Activated CD4-positive, alpha-beta T cell treated with anti-CD3 and anti-CD28 coated beads for 1 hour (primary cell): Measurements from ENCODE around the gene CNTN5.
"Not testable (repeated sequence)": the region's sequence is repeated elsewhere in the genome, so short reads cannot be mapped to it uniquely, and the experiment has no call there.

Experiments
- DNase-seq: peaks from one replicate; pipeline ENCODE4 v3.0.0-alpha.2; 2020

The CNTN5 gene

GRCh38 chr11:99279266-99279665 lies 258.5 kb downstream of the CNTN5 start:
- DNase-seq, result no peak

GRCh38 chr11:99281331-99281730 lies 260.6 kb downstream of the CNTN5 start:
- no peak for DNase-seq

GRCh38 chr11:99297925-99298324 lies 277.2 kb downstream of the CNTN5 start:
- DNase-seq, result not testable (repeated sequence)

GRCh38 chr11:99307510-99308088 lies 286.9 kb downstream of the CNTN5 start:
- DNase-seq, result no peak

DNA sequence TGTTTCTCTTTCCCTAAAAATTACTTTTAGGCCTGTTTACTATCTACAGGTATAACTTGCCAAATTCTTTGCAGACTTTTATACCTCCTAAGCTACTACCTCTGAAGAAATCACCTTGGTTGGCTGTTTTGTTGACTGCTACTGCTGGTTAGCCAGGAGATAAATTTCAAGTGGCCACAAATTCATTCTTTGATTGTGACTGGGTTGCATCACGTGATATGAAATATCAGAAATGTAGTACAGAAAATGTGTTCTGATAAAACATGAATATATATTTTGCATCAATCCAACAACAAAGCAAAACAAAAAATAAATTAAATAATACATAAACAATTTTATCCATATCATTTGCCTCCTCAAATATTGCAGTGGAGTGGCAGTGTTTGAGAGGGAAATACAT lies 291.1 kb downstream of the CNTN5 start:
- no peak for DNase-seq

- DNase-seq, result no peak
Measured at GRCh38 chr11:99316776-99317520, 296.2 kb downstream of the CNTN5 start.

DNA sequence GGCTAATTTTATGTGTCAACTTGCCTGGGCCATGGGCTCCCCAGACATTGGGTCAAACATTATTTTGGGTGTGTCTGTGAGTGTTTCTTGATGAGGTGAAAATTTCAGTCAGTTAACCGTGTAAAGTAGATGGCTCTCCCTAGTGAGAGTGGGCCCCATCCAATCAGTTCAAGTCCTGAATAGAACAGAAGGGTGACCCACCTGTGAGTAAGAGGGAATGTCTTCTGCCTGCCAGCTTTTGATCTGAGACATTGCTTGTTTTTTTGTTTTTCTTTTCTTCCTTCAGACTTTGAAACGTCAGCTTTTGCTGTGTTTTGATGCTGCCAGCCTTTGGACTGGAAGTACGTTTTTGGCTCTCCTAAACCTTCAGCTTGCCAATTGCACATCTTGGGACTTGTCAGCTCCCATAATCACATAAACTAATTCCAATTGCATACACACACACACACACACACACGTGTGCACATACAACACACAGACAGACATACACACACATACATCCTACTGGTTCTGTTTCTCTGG lies 300.1 kb downstream of the CNTN5 start:
- no peak for DNase-seq

DNA sequence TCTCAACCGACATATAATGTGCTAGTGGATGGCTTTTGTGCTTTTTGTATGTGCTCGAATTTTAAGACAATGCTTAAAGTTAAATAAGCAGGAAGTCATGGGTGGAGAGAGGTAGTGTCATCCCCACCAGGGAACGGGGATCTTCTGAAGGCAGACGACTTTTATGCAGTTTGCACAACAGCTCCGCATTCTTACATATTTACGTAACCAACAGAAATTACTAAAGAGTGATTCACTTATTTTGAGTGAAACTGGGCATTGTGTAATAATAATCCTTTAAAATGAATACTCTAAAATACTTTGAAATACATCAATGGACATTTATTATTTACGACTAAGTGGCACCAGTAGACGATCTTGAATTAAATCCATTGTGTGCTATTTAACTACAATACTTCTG lies 305.1 kb downstream of the CNTN5 start:
- DNase-seq, result no peak

GRCh38 chr11:99327066-99327465 lies 306.3 kb downstream of the CNTN5 start:
- DNase-seq, result no peak

DNA sequence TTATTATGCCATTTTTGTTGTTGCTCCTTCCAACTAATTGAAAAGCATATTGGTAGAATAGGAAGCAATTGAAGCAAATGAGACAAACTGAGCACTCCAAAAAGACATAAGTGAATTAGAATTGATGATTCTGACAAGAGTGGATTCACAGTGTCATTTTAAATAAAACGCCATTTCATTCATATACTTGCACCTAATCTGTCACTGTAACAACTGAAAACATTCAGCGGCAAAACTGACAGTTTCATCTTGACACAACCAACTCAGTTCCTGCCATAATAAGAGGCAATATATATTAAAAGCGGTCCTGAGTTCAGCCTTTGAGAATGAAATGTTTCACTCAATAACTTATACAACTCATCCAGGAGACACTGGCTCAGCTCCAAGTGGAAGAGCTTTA lies 306.8 kb downstream of the CNTN5 start:
- DNase-seq, result no peak

DNA sequence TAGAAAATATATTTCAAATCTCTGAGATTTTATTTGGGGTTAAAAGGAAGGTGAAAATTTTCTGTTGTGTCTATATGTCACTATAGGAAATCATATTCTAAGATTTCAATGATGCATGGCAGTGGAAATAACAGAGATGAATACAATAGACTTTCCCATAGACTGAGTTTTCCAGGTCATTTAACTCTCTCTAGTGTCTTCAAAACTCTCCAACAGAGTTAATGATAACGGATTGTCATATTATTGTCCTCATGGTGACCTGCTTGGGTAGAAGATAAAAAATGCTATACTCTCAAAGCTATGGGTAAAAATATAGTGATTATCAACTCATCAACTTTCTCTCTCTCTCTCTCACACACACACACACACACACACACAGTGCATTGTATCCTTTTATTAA lies 312.9 kb downstream of the CNTN5 start:
- no peak for DNase-seq

DNA sequence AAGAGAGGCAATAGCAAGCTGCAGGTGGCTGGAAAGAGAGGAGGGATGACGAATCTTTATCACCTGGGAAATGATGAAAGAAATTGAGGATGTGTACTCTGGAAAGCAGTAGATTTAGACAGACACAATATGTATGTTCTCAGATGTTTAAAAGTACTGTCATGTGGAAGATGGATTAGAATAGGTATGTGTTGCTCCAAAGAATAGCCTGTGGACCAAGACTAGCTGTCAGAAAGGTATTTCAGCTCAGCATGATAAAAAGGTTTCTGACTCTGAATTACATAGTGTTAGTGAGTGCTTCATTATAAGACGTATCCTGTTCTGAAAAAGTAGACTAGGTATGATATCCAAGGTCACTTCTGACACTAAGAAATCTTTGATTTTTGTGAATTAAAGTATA lies 322.4 kb downstream of the CNTN5 start:
- DNase-seq, result no peak

- no peak for DNase-seq
Measured at GRCh38 chr11:99349151-99349673, 328.5 kb downstream of the CNTN5 start.

GRCh38 chr11:99351624-99352023 lies 330.9 kb downstream of the CNTN5 start:
- no peak for DNase-seq

- DNase-seq, result no peak
Measured at GRCh38 chr11:99352642-99353041, 331.9 kb downstream of the CNTN5 start.

DNA sequence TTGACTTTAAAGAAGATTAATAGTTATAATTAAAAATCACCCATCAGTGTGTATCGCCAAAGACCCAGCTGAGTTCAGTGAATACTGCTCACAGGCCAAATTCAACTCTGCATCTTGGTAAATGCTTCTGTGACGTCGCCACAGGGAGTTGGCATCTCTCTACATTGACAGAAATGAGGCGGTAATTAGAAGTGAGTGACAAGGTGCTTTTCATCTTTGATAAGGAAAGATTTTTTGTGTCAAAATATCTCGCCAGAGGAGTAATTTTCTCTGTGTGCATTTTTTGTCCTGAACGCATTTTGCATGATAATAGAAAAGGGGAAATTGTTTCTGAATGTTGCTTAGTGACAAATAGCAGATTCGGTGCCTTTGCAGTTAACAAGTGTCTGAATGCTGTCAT lies 345.8 kb downstream of the CNTN5 start:
- DNase-seq, result no peak

DNA sequence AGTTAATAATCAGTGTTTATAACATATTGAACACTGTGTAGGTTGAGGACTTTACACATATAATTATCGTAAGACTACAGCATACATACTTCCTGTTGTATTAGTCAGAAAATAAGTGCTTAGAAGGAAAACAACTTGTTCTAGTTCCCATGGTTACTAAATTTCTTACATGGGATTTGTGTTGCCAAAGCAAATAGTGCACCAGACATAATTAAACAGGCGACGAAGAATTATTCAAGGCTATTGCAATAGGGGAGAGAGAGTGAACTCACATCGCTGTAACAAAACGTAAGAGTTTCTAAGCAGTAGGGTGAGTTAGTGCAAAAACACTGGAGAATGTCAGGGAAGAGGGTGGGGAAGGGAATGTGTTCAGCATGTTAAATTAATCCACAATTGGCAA lies 347.8 kb downstream of the CNTN5 start:
- DNase-seq, result no peak

DNA sequence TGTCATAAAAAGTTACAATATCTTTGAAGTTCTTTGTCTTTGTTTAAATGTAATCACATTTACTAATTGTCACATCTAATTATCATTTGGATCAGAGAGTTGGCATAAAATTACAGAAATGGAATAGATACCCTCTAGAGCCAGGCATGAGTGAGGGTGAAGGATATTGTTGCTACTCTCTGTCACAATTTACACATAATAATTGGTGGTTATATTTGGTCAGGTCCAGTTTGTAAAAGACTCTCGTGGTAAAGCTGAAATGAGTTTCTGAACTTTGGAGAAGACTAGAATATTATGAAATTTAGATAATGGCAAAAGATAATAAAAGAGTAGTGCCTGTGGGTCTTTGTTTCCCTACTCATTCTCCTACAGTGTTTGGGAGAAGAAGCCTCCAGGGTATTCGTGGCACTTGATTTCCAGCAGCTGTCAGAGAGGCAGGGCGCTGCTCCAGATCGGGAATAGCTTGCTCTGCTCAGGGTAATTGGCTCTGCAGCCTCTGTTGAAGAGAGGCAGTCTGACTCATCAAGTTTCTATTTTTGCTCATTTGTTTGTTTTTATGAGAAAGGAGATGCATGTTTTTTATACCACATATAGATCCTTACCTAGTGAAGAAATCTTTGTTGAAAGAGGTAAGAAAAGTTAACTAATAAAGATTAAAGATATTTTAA lies 349.9 kb downstream of the CNTN5 start:
- no peak for DNase-seq

DNA sequence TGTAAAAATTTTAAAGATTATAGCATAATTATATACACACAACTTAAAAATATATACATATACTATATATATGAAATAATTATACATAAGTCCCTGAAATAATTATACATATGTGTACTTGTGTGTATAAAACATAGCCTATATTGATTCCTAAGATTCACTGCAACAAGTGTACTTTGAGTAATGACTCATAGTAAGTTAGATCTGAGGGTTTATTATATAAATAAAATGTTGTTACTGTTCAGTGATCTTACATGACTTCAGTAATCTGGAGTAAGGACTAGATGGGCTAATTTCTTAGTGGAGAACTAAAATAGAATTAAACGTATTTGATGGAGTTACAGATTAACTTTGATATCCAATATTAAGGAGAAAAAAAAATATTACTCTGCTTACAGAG lies 350.5 kb downstream of the CNTN5 start:
- DNase-seq, result no peak

DNA sequence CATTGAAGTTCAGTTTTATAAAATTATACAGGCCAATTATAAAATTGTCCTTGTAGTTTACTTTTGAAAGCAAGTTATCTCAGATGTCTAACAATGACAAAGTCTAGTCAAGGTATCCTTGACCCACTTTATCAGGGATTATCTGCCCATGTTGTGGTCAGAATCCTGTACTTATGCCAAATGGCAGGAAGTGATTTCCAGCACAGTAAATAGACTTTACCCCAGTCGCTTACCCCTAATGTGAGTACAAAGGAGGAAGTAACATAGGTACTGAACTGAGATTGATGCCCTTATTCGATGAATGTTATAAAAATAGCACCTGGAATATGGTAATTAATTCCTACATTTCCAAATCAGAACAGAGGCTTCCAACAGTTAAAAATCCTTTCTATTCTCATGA lies 355.7 kb downstream of the CNTN5 start:
- no peak for DNase-seq

DNA sequence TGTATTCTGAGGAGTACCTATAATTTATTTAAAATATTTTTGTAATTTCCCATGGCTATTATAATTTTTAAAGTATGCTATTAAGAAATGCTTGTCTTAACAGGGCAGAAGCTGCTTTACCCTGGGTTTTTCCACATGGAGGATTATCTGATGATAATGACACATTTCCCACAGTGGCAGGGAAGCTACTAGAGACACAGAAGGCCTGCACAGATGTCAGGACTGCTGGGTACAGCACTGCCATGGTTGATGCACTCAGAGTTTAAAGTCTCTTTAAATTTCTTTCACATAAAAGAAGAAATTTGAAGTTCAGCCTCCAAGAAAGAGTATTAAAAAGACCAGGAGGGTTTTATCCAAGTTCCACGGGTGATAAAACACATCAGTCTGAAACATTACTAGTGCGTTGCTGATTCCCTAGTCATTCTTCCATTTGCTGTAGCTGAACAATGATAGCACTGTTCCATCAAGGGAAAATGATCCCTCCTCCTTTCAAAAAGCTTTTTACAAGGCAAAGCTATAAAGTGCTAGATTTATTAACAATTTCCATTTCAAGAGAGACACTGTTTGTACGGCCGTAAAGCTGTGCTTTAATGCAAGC lies 363.0 kb downstream of the CNTN5 start:
- no peak for DNase-seq

- DNase-seq, result no peak
Measured at GRCh38 chr11:99391245-99391644, 370.5 kb downstream of the CNTN5 start.

GRCh38 chr11:99406345-99406744 lies 385.6 kb downstream of the CNTN5 start:
- no peak for DNase-seq

DNA sequence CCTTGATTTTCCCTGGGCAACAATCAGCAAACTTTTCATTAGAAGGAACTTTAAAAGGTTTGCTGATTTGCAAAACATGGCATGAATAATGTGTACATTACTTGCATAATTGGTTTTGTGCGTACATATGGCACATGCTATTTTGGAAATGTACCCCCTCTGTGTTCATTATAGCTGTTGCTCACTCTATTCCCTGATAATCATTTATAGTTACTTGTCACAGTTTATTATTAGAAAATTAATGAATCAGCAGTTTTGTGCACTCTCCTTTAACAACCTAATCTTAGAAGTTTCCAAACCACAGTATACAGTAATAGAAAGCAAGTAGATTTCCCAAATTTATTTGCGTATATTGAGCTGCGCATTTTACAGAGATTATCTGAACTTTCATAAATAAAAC lies 389.9 kb downstream of the CNTN5 start:
- no peak for DNase-seq
